ENCODE data around the gene GPR176. TPM values are rescaled to one million over a fixed set of nuclear protein-coding genes. Genes with fewer than 3 reads are reported as not detected.

Gene GPR176
- total RNA-seq, 1 donor from 2014 or later: 15.9 TPM

GRCh38 chr15:39752991-39753390 lies 167.1 kb downstream of the GPR176 start:
- H3K9me3 Mint-ChIP-seq (ENCODE audit: unreplicated experiment): peaks cover 1% of the 10 kb centered on the region
- H3K27ac Mint-ChIP-seq (ENCODE audit: unreplicated experiment): no peak overlapping the region
- H3K27me3 Mint-ChIP-seq (ENCODE audit: unreplicated experiment): no peaks in the 10 kb centered on the region
- no peaks in the 10 kb centered on the region for H3K4me1 Mint-ChIP-seq (ENCODE audit: low read depth, unreplicated experiment)
- H3K36me3 Mint-ChIP-seq (ENCODE audit: unreplicated experiment): no peaks in the 10 kb centered on the region
- no peak for TF ChIP-seq CTCF (IDR thresholded peaks at IDR 0.05; ENCODE audit: partially characterized antibody, unreplicated experiment)
- no peak overlapping the region for H3K4me3 Mint-ChIP-seq (ENCODE audit: unreplicated experiment)
- DNase-seq: no peak

- no peak for TF ChIP-seq CTCF (IDR thresholded peaks at IDR 0.05; ENCODE audit: partially characterized antibody, unreplicated experiment)
- no peak overlapping the region for H3K4me3 Mint-ChIP-seq (ENCODE audit: unreplicated experiment)
Observed at GRCh38 chr15:39752246-39752645, 167.8 kb downstream of the GPR176 start.

More at GRCh38 chr15:39752246-39752645, 167.8 kb downstream of the GPR176 start:
- Mint-ChIP-seq H3K36me3 (ENCODE audit: unreplicated experiment) (no peaks in the 10 kb centered on the region), H3K4me1 (ENCODE audit: low read depth, unreplicated experiment) (no peaks in the 10 kb centered on the region), H3K9me3 (ENCODE audit: unreplicated experiment) (peaks cover 1% of the 10 kb centered on the region), H3K27ac (ENCODE audit: unreplicated experiment) (no peak overlapping the region), H3K27me3 (ENCODE audit: unreplicated experiment) (no peaks in the 10 kb centered on the region)
- DNase-seq: no peak

Other genes with a start within 250 kb of the GPR176 start
- 1.5 TPM for gene FSIP1, start 137.4 kb downstream of the GPR176 start, total RNA-seq (ENCODE audit: unreplicated experiment)
- 17.7 TPM for gene EIF2AK4, start 13.8 kb upstream of the GPR176 start, total RNA-seq (ENCODE audit: unreplicated experiment)
- gene SRP14, start 118.9 kb upstream of the GPR176 start, total RNA-seq (ENCODE audit: unreplicated experiment): 246 TPM
- 11.3 TPM for gene BMF, start 188.6 kb upstream of the GPR176 start, total RNA-seq (ENCODE audit: unreplicated experiment)
- gene BUB1B, start 240.8 kb upstream of the GPR176 start, total RNA-seq (ENCODE audit: unreplicated experiment): 16.5 TPM

Data from glutamatergic neuron (in vitro differentiated cells).